Natural killer cell (primary cell): Measurements from ENCODE around the gene ABHD3. TPM values are rescaled to one million over a fixed set of nuclear protein-coding genes. Genes with fewer than 3 reads are reported as not detected.

ENCODE experiments used
- ATAC-seq, 3 donors: fragments of 150-1000 bp in 2 of 3; fragments of 200-7000 bp in 1 of 3; cut with Tn5 transposase; 1 replicate in 1 of 3; 2 replicates in 2 of 3; pipeline ENCODE4 v1.10.0; 2021; ENCODE audit warnings: mild to moderate bottlenecking in 2 of 3, moderate library complexity in 2 of 3
- DNase-seq, 2 donors: peaks; one replicate each; pipeline versions ENCODE4 v3.0.0 to v3.0.0-alpha.2; 2013 to 2021; ENCODE audit warnings: mixed read lengths in 1 of 2
- H3K27ac ChIP-seq: one replicate; pipeline ENCODE4 v1.5.1; 2013; ENCODE audit warnings: mild to moderate bottlenecking, low read length
- H3K27me3 ChIP-seq: one replicate; pipeline ENCODE4 v1.6.1; 2013; ENCODE audit warnings: low read length; ENCODE audit not compliant: control insufficient read depth, insufficient read depth
- H3K36me3 ChIP-seq: one replicate; pipeline ENCODE4 v1.6.1; 2013; ENCODE audit warnings: low read length; ENCODE audit not compliant: control insufficient read depth, insufficient read depth
- H3K4me1 ChIP-seq: one replicate; pipeline ENCODE4 v1.6.1; 2013; ENCODE audit warnings: low read length; ENCODE audit not compliant: control insufficient read depth, insufficient read depth
- H3K4me3 ChIP-seq: one replicate; pipeline ENCODE4 v1.5.1; 2013; ENCODE audit warnings: low read length
- H3K9me3 ChIP-seq: one replicate; pipeline ENCODE4 v1.6.1; 2013; ENCODE audit warnings: low read length; ENCODE audit not compliant: control insufficient read depth, insufficient read depth
- H3K27ac Mint-ChIP-seq, 2 donors: one replicate each; pipeline ENCODE4 v1.8.0; 2022; ENCODE audit warnings: mild to moderate bottlenecking in 2 of 2, mixed read lengths in 2 of 2, moderate library complexity in 1 of 2
- H3K27me3 Mint-ChIP-seq, 2 donors: one replicate each; pipeline ENCODE4 v1.8.0; 2022; ENCODE audit warnings: low read depth in 2 of 2, mixed read lengths in 2 of 2
- H3K36me3 Mint-ChIP-seq: one replicate; pipeline ENCODE4 v1.8.0; 2022; ENCODE audit warnings: mixed read lengths
- H3K4me1 Mint-ChIP-seq, 2 donors: one replicate each; pipeline ENCODE4 v1.8.0; 2022; ENCODE audit warnings: mixed read lengths in 2 of 2
- H3K4me3 Mint-ChIP-seq: one replicate; pipeline ENCODE4 v1.8.0; 2022; ENCODE audit warnings: mild to moderate bottlenecking, moderate library complexity, mixed read lengths
- H3K9me3 Mint-ChIP-seq, 2 donors: one replicate each; pipeline ENCODE4 v1.8.0; 2022; ENCODE audit warnings: mixed read lengths in 2 of 2
- CTCF ChIP-seq: fragments of 200-600 bp; IDR thresholded peaks from one replicate; pipeline ENCODE4 v1.8.0; 2022; ENCODE audit warnings: antibody characterized with exemption
- WGBS: methylation state at CpG from one replicate; pipeline ENCODE4 v1.1.7; 2013; ENCODE audit warnings: missing lambda C conversion rate; ENCODE audit not compliant: insufficient coverage; 5-methylcytosine and 5-hydroxymethylcytosine counted together
- intact Hi-C: fragments of 100-400 bp; cut with micrococcal nuclease; formaldehyde crosslinking; loops from one replicate; pipeline ENCODE4 v1.14.2; 2022
- total RNA-seq, 4 donors: library from RNA; stranded (reverse); fragments of 120-200 nt in 1 of 4; gene quantifications; one replicate each; pipeline versions ENCODE4 v1.2.3 to v1.2.4, GENCODE V29; 2013 to 2022

ABHD3 gene
- total RNA-seq, 3 donors from 2014 or later (not counting 1 experiment from before 2014, with no cell fraction given), result 39.9 to 47.3 (median 45.0) TPM

GRCh38 chr18:21706386-21706865, 1.9 kb upstream of the ABHD3 start:
- ATAC-seq (no peak), DNase-seq (no peak)
- Mint-ChIP-seq H3K27ac (no peak overlapping the region), H3K4me3 (peak overlapping the region; percentile 91), H3K9me3 (no peaks in the 10 kb centered on the region), H3K27me3 (no peaks in the 10 kb centered on the region), H3K4me1 (peaks cover 23 to 26% of the 10 kb centered on the region in 2 donors), H3K36me3 (no peaks in the 10 kb centered on the region)
- H3K4me1 ChIP-seq, result peaks cover 4% of the 10 kb centered on the region
- no peaks in the 10 kb centered on the region for H3K9me3 ChIP-seq
- no peak overlapping the region for H3K27ac ChIP-seq
- intact Hi-C loops, result no loop called here
- no peak overlapping the region for H3K4me3 ChIP-seq
- no peaks in the 10 kb centered on the region for H3K27me3 ChIP-seq
- 95% methylated on average over 28 of the region's 28 CpGs for WGBS
- no peak for TF ChIP-seq CTCF
- H3K36me3 ChIP-seq, result peaks cover 2% of the 10 kb centered on the region

GRCh38 chr18:21703241-21703820, 1.2 kb downstream of the ABHD3 start:
- Histone ChIP-seq H3K36me3 (peaks cover 6% of the 10 kb centered on the region), H3K27ac (peak overlapping the region; percentile 78), H3K4me1 (peaks cover 4% of the 10 kb centered on the region), H3K9me3 (no peaks in the 10 kb centered on the region), H3K27me3 (no peaks in the 10 kb centered on the region), H3K4me3 (peak overlapping the region; percentile 67)
- Mint-ChIP-seq H3K27ac (peak overlapping the region; percentile 85 to 90), H3K4me1 (peaks cover 30 to 32% of the 10 kb centered on the region in 2 donors), H3K27me3 (no peaks in the 10 kb centered on the region), H3K9me3 (no peaks in the 10 kb centered on the region), H3K36me3 (no peaks in the 10 kb centered on the region), H3K4me3 (peak overlapping the region; percentile 91)
- intact Hi-C loops, result no loop called here
- ATAC-seq (peak in 2 of 3 donors; percentile 0 to 1), DNase-seq (peak in 1 of 2 donors; percentile 54)
- TF ChIP-seq CTCF, result no peak
- 0% methylated on average over 17 of the region's 17 CpGs for WGBS

- no peak for DNase-seq
- H3K4me3 Mint-ChIP-seq, result peak overlapping the region; percentile 91
- 40% methylated on average over 1 of the region's 5 CpGs for WGBS
- H3K27me3 ChIP-seq, result no peaks in the 10 kb centered on the region
- no peaks in the 10 kb centered on the region for H3K9me3 ChIP-seq
- H3K27ac ChIP-seq, result no peak overlapping the region
- no peak for ATAC-seq
- intact Hi-C loops, result no loop called here
- no peaks in the 10 kb centered on the region for H3K27me3 Mint-ChIP-seq
- H3K4me1 Mint-ChIP-seq, result peaks cover 30 to 32% of the 10 kb centered on the region in 2 donors
- H3K36me3 Mint-ChIP-seq, result no peaks in the 10 kb centered on the region
- TF ChIP-seq CTCF, result no peak
- peak overlapping the region; percentile 85 to 90 for H3K27ac Mint-ChIP-seq
- H3K4me3 ChIP-seq, result no peak overlapping the region
- peaks cover 8% of the 10 kb centered on the region for H3K36me3 ChIP-seq
- H3K9me3 Mint-ChIP-seq, result no peaks in the 10 kb centered on the region
- peaks cover 4% of the 10 kb centered on the region for H3K4me1 ChIP-seq
Measured at GRCh38 chr18:21702602-21703001, 2.0 kb downstream of the ABHD3 start.

GRCh38 chr18:21701621-21702020, 3.0 kb downstream of the ABHD3 start:
- DNase-seq, result no peak
- Histone ChIP-seq H3K36me3 (peaks cover 9% of the 10 kb centered on the region), H3K4me1 (peaks cover 4% of the 10 kb centered on the region), H3K27me3 (no peaks in the 10 kb centered on the region), H3K9me3 (no peaks in the 10 kb centered on the region), H3K27ac (no peak overlapping the region), H3K4me3 (no peak overlapping the region)
- H3K4me1 Mint-ChIP-seq, result peaks cover 30 to 32% of the 10 kb centered on the region in 2 donors
- TF ChIP-seq CTCF, result no peak
- H3K27me3 Mint-ChIP-seq, result no peaks in the 10 kb centered on the region
- peak overlapping the region; percentile 21 for H3K4me3 Mint-ChIP-seq
- H3K27ac Mint-ChIP-seq, result no peak overlapping the region
- no peaks in the 10 kb centered on the region for H3K36me3 Mint-ChIP-seq
- 100% methylated on average over 1 of the region's 2 CpGs for WGBS
- intact Hi-C loops, result no loop called here
- no peaks in the 10 kb centered on the region for H3K9me3 Mint-ChIP-seq
- ATAC-seq, result no peak
